Vagina (tissue), 2 donors: ENCODE results near the gene CDK1. TPM values are rescaled to one million over a fixed set of nuclear protein-coding genes. Genes with fewer than 3 reads are reported as not detected.

ENCODE experiments used
- DNase-seq, 2 donors: peaks; one replicate each; pipeline ENCODE4 v3.0.0-alpha.2; 2017; ENCODE audit errors: extremely low spot score in 2 of 2
- H3K27ac ChIP-seq: fragments of 200-600 bp; sonication (generic); one replicate; pipeline ENCODE4 v1.5.1; 2019
- H3K27me3 ChIP-seq: fragments of 200-600 bp; sonication (generic); one replicate; pipeline ENCODE4 v1.5.1; 2019
- H3K36me3 ChIP-seq, 2 donors: fragments of 200-600 bp; sonication (generic); one replicate each; pipeline ENCODE4 v1.5.1; 2017 to 2019
- H3K4me1 ChIP-seq: fragments of 200-600 bp; sonication (generic); one replicate; pipeline ENCODE4 v1.5.1; 2019
- H3K4me3 ChIP-seq, 2 donors: fragments of 200-600 bp; sonication (generic); 1 replicate in 1 of 2; 2 replicates in 1 of 2; pipeline ENCODE4 v1.5.1; 2016 to 2019
- H3K9me3 ChIP-seq: fragments of 200-600 bp; sonication (generic); one replicate; pipeline ENCODE4 v1.5.1; 2019
- CTCF ChIP-seq, 3 experiments: fragments of 450-650 bp in 2 of 3; fragments of 200-600 bp in 1 of 3; sonication (generic) in 1 of 3; IDR thresholded peaks; one replicate each; pipeline ENCODE4 v1.5.1; 2017 to 2019; ENCODE audit warnings: antibody characterized with exemption in 3 of 3, mild to moderate bottlenecking in 2 of 3, moderate library complexity in 2 of 3
- POLR2A ChIP-seq, 2 donors: fragments of 450-650 bp; IDR thresholded peaks; one replicate each; pipeline ENCODE4 v1.6.1; 2017; ENCODE audit warnings: antibody characterized with exemption in 2 of 2, mild to moderate bottlenecking in 2 of 2, moderate library complexity in 2 of 2
- POLR2AphosphoS5 ChIP-seq, 2 donors: sonication (generic); formaldehyde crosslinking; IDR thresholded peaks; one replicate each; pipeline ENCODE4 v1.9.0; 2017; ENCODE audit warnings: antibody characterized with exemption in 2 of 2, mild to moderate bottlenecking in 2 of 2, low read depth in 1 of 2; ENCODE audit not compliant: insufficient read depth in 1 of 2
- intact Hi-C: fragments of 100-400 bp; cut with DNase I; formaldehyde crosslinking; loops from one replicate; pipeline ENCODE4 v1.15.1; 2023
- total RNA-seq: library from RNA; depleted of rRNA; stranded (reverse); fragments of >200 nt; gene quantifications from one replicate; pipeline ENCODE4 v1.2.3, GENCODE V29; 2016

Gene CDK1
- total RNA-seq, 1 donor from 2014 or later = 10.8 TPM

GRCh38 chr10:60800918-60801317, 22.6 kb downstream of the CDK1 start:
- Histone ChIP-seq H3K4me1 (peaks cover 17% of the 10 kb centered on the region), H3K27ac (peak overlapping the region; percentile 34), H3K9me3 (no peaks in the 10 kb centered on the region), H3K4me3 (no peak overlapping the region), H3K36me3 (no peaks in the 10 kb centered on the region), H3K27me3 (no peaks in the 10 kb centered on the region)
- TF ChIP-seq POLR2AphosphoS5 (IDR thresholded peaks at IDR 0.05; ENCODE audit: insufficient read depth in 1 of 2, low read depth in 1 of 2) = no peak
- no peak for TF ChIP-seq POLR2A (IDR thresholded peaks at IDR 0.05)
- TF ChIP-seq CTCF (IDR thresholded peaks at IDR 0.05) = no peak
- DNase-seq = no peak
- intact Hi-C loops = no loop called here

DNA sequence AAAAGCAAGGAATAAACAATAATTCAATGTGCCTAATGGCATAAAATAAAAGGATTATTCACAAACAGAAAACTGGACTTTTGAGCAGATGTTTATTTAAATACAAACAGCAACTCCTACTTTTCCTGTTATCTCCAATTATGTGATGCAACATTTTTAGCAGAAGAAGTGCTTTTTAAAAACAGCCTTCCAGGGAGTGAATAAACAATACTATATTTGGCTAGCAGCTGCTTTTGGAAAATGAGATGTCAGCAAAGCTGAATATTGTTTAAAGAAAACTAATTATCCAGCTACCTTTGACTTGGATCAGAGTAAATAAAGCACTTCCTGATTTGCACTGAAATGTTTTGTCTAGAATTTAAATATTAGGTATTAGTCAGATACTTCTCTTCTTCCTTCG, 23.2 kb downstream of the CDK1 start:
- no peaks in the 10 kb centered on the region for H3K9me3 ChIP-seq
- TF ChIP-seq POLR2AphosphoS5 (IDR thresholded peaks at IDR 0.05; ENCODE audit: insufficient read depth in 1 of 2, low read depth in 1 of 2) = no peak
- no peak for TF ChIP-seq POLR2A (IDR thresholded peaks at IDR 0.05)
- no peak for TF ChIP-seq CTCF (IDR thresholded peaks at IDR 0.05)
- H3K27ac ChIP-seq = peak overlapping the region; percentile 34
- peaks cover 17% of the 10 kb centered on the region for H3K4me1 ChIP-seq
- no peak for DNase-seq
- H3K27me3 ChIP-seq = no peaks in the 10 kb centered on the region
- intact Hi-C loops = no loop called here
- no peak overlapping the region for H3K4me3 ChIP-seq
- H3K36me3 ChIP-seq = no peaks in the 10 kb centered on the region

GRCh38 chr10:60803433-60803832, 25.2 kb downstream of the CDK1 start:
- no peak for DNase-seq
- Histone ChIP-seq H3K27ac (no peak overlapping the region), H3K27me3 (no peaks in the 10 kb centered on the region), H3K9me3 (no peaks in the 10 kb centered on the region), H3K36me3 (no peaks in the 10 kb centered on the region), H3K4me3 (no peak overlapping the region), H3K4me1 (peaks cover 31% of the 10 kb centered on the region)
- TF ChIP-seq POLR2A (IDR thresholded peaks at IDR 0.05) (no peak), POLR2AphosphoS5 (IDR thresholded peaks at IDR 0.05; ENCODE audit: insufficient read depth in 1 of 2, low read depth in 1 of 2) (no peak), CTCF (IDR thresholded peaks at IDR 0.05) (no peak)
- intact Hi-C loops = no loop called here

DNA sequence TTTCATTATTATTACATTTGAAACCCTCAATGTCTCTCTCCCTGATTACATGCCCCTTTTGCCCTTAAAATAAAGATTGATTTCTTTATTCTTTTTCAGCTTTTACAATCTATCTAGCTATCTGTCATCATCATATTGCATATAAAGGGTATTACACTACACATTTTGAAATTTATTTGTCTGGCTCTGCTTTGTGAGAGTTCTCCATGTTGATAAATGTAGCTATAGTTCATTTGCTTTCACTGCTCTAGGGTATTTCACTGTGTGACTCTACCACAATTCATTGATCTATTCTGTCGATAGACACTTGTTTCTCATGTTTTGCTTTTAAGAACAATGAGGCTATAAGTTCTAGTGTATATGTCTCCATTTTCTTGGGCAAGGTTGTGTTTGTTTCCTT, 25.6 kb downstream of the CDK1 start:
- TF ChIP-seq CTCF (IDR thresholded peaks at IDR 0.05) (no peak), POLR2A (IDR thresholded peaks at IDR 0.05) (no peak), POLR2AphosphoS5 (IDR thresholded peaks at IDR 0.05; ENCODE audit: insufficient read depth in 1 of 2, low read depth in 1 of 2) (no peak)
- Histone ChIP-seq H3K4me1 (peaks cover 35% of the 10 kb centered on the region), H3K9me3 (no peaks in the 10 kb centered on the region), H3K4me3 (no peak overlapping the region), H3K27ac (no peak overlapping the region), H3K27me3 (no peaks in the 10 kb centered on the region), H3K36me3 (no peaks in the 10 kb centered on the region)
- intact Hi-C loops = no loop called here
- DNase-seq = no peak

DNA sequence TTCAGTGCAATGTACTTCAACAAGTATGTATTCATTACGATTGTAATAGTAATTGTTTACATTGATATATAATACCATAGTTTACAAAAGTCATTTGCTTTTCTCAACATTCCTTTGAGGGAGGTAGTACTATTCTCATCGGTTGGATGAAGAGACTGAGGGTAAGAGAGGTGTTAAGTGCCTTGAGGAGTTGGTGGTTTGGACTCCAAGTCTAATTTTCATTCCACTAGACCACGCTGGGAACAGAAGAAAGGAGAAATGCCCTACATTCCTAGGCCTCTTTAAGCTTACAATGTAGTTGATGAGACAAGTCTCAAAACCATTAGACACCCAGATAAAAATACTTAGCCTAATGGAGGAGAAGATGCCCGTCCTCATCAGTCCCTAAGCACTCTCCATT, 28.6 kb downstream of the CDK1 start:
- intact Hi-C loops = no loop called here
- DNase-seq = no peak
- Histone ChIP-seq H3K4me3 (no peak overlapping the region), H3K9me3 (no peaks in the 10 kb centered on the region), H3K4me1 (peaks cover 49% of the 10 kb centered on the region), H3K36me3 (no peaks in the 10 kb centered on the region), H3K27ac (no peak overlapping the region), H3K27me3 (no peaks in the 10 kb centered on the region)
- TF ChIP-seq POLR2A (IDR thresholded peaks at IDR 0.05) = no peak
- no peak for TF ChIP-seq POLR2AphosphoS5 (IDR thresholded peaks at IDR 0.05; ENCODE audit: insufficient read depth in 1 of 2, low read depth in 1 of 2)
- TF ChIP-seq CTCF (IDR thresholded peaks at IDR 0.05) = no peak
